GM12801 (cell line): ENCODE data around the gene FNIP1.

Experiments
- CTCF ChIP-seq: IDR thresholded peaks from one replicate; pipeline ENCODE4 v1.5.1; 2011; ENCODE audit warnings: control low read depth; ENCODE audit not compliant: insufficient read length; ENCODE audit errors: extremely low read depth

FNIP1 gene

DNA sequence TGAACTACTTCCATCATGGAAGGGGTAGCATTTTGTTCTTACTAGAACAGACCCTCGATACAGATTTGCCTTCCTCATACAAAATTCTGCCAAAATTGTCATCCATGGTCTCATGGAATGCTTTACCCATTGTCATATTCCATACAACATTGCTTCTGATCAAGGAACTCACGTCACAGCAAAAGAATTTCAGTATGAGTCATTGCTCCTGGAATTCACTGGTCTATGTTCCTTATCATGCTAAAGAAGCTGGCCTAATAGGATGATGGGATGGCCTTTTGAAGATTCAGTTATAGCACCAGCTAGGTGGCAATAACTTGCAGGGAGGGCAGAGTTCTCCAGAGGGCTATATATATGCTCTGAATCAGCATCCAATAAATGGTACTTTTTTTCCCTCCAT lies 18.2 kb upstream of the FNIP1 start:
- no peak for TF ChIP-seq CTCF

DNA sequence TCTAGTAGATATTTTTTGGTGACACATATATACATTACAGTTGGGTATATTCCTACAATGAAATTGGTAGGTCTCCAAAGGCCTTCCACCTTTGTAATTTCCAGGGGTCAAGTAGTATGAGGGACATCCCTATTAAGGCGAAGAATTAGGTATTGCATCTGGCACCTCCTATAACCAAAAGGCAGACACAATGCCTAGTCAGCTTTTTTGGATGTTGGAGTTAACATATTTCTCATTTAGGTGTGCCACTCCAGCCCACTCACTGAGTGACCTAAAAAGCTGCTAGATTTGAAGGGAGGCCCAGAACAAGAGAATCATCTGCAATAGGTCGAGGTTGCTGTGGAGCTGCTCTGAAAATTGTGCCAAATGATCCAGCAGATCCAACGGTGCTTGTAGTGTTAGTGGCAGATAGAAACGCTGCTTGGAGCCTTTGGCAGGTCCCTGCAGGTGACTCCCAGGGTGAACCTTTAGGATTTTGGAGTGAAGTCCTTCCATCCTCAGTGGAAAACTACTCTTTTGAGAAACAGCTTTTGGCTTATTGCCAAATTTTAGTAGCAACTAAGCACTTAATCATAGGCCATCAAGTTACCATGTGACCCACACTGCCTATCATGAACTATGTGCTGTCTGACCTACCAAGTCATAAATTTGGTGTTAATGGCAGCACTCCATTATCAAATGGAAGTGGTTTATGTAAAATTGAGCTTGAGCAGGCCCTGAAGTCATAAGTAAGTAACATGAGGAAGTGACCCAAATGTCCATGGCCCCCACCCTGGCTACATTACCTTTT lies 15.7 kb upstream of the FNIP1 start:
- no peak for TF ChIP-seq CTCF

DNA sequence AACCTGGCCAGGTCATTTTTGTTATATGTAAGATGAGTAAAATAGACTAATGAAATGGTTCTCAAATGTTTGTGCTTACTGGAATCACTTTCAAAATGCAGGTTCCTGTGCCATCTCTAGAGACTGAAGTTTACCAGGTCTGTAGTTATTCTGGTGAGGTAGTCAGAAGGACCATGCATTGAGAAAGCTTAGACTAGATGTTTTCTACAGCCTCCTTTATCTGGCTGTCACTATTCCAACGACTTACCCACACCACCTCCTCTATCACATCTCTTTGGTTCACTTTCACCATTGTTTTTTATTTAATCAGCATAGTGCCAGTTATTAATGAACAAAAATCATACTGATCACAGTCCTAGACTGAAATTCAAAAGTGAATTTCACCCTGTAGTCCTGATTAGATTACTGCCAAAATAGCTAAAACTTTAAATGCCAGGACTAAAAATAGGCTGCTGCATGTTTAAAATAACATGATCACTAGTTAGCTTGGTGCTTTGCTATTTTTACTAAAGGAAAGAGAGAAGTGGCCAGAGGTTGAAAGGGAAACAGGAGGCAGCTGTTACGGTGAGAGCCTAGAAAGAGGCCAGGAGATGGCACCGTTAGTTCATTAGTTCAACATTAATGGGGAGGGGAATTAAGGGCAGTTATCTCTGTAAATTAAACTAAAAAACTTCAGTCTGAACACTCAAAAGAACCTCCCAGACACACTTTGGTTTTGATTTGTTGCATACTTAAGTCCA lies 13.9 kb upstream of the FNIP1 start:
- TF ChIP-seq CTCF = no peak

- no peak for TF ChIP-seq CTCF
Observed at GRCh38 chr5:131795879-131796792, 681 bp downstream of the FNIP1 start.

- TF ChIP-seq CTCF = no peak
Observed at GRCh38 chr5:131795228-131795627, 1.6 kb downstream of the FNIP1 start.

DNA sequence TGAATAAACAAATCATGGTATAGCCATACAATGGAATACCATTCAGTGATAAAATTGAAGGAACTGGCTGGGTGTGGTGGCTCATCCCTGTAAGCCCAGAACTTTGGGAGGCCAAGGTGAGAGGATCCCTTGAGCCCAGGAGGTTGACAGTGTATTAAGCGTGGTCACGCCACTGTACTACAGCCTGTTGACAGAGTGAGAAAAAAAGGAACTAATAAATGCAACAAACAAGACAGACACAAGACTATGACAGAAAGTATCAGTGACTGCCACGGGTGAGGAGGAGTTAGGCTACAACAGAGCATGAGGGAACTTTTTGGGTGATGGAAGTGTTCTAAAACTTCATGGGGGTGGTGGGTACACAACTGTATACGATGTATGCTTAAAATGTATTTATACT lies 2.2 kb downstream of the FNIP1 start:
- TF ChIP-seq CTCF = no peak

GRCh38 chr5:131792896-131793295 lies 3.9 kb downstream of the FNIP1 start:
- TF ChIP-seq CTCF = no peak
